ENCODE data around the gene ASB15. TPM values are rescaled to one million over a fixed set of nuclear protein-coding genes. Genes with fewer than 3 reads are reported as not detected.

Gene ASB15
- total RNA-seq, 1 donor from 2014 or later: not detected

DNA sequence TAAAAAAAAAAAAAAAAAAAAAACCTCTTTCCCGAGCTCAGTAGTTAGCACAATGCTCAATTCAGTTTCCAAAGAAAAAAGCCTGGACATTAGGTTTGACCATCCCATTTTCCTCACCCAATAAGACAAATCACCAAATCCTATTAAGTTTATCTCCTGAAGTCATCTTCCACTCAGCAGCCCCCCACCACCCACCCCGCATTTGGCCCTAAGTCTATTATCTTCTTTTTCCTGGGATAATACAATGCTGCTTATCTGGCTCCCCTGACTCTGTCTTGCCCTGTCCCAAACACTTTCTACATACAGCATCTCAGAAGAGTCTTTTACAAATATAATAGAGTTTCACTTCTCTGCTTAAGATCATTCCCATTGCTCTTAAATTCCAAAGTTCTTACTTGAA is 36.3 kb downstream of the ASB15 start:
- no peak for DNase-seq

DNA sequence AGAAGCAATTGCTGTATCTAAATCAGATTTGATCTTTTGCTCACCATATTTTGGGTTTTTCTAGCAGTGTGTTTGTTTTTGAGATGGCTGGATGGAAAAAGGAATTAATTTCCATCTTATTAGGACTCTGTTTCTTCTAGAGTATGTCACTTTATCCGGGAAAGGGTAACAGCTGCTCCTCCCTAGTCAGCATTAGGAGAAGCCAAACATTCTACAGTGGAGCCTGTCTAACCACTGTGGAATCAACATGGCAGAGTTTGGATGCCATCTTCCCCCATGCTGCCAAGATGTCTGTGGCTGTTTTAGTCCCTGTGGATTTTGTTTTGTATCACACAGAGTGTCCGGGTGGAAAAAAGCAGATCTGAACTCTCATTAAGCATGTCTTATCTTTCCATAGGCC is 38.0 kb downstream of the ASB15 start:
- no peak for DNase-seq

DNA sequence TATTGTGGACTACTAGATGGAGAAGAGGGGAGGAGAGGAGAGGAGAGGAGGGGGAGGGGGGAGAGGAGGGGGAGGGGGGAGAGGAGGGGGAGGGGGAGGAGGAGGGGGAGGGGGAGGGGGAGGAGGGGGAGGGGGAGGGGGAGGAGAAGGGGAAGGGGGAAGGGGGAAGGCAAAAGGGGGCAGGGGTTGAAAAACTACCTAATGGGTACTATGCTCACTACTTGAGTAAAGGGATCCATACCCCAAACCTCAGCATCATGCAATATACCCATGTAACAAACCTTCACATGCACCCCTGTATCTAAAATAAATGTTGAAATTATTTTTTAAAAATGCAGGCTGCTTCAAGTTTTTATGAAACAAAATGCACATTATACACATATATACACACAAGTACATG is 39.0 kb downstream of the ASB15 start:
- no peak for DNase-seq

- DNase-seq: no peak
Measured at GRCh38 chr7:123641901-123642300, 40.3 kb downstream of the ASB15 start.

DNA sequence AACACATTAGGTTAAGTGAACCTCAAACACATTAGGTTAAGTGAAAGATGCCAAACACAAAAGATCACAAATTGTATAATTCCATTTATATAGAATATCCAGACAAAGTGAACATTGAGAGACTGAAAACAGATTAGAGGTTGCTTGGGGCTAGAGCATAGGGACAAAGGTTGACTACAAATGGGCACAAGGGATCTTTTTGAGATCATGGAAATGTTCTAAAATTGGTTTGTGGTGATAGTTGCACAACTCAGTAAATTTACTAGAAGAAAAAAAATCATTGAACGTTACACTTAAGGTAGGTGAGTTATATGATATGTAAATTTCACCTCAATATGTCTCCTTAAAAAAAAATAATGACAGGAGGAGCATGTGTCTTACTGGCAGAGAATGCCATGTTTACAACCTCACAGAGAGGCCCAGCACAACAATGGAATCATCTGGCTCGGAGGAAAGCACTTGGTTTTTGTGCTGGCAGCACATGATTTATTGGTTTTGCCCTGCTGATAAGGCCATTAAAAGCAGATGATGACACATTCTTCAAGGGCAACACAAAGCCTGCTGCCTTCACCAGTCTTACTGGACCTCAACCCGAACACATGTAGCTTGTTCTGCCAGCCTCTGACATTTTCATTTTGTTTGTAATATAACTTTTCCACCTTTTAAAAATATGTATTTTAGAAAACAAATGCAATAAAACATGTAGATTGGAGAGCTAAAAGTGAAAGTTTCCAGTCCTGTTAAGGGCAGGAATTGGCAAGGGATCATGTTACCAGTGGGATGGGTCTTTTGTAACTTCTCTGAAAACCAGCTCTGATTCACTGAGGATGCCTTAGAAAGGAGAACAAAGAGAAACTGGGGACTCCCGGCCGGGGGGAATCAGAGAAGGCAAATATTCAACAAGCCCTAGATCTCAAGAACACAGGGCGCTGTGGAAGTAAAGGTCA is 42.1 kb downstream of the ASB15 start:
- peak; percentile 90 for DNase-seq

DNA sequence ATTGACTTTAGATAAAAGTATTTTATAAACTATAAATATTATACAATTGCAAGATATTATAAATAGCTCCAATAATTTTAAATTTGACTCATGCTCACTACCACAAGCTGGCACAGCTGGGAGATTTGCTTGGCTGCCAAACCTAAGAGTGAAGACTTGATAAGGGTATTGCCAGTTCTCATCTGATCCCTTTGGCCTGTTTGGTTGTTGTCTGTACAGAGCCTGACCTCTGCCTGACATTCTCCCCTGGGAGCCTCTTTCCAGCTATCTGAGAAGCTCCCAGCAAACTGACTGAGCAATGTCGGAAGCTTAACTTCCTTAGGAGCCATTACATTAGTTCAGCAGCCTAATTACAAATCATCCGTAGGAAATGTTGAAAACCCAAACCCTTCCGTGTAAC is 43.9 kb downstream of the ASB15 start:
- DNase-seq: peak; percentile 47

GRCh38 chr7:123647106-123647730 is 45.6 kb downstream of the ASB15 start:
- no peak for DNase-seq

DNA sequence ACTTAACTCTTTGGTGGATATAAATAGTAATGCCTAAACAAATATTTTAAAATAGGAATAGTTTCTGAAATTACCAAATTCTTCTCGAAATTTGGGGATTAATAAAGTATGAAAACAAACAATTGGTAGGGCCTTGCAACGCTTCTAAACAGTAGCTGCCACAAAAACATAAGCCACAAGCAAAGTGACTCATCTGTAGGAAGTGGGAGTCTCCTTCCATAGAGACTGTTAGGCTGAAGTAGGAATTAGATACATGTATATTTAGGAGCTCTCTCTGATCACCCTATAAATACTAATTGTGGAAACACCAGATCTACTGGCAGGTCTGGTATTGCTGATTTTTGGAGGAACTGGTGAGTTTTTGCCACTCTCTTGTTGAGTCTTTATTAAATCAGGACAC is 48.3 kb downstream of the ASB15 start:
- DNase-seq: peak; percentile 60

- no peak for DNase-seq
Measured at GRCh38 chr7:123650595-123650994, 49.0 kb downstream of the ASB15 start.

DNA sequence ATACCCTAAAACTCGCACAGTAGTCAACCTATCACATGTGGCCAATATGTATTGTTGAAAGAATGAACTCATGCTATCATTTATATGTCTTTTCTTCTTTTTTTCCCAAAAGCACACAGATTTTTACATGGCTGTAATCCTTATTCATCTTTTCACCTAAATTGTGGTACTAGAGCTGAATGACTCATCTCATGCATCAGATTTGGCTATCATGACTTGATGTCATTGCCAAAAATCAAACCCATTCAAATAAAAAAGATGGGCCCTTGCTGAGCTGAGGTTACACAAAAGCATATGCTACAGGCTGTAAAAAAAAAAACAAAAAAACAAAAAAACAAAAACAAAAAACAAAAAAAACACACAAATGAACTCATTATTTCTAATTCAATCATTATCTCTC is 50.8 kb downstream of the ASB15 start:
- DNase-seq: no peak

- no peak for DNase-seq
Measured at GRCh38 chr7:123653162-123653561, 51.5 kb downstream of the ASB15 start.

DNA sequence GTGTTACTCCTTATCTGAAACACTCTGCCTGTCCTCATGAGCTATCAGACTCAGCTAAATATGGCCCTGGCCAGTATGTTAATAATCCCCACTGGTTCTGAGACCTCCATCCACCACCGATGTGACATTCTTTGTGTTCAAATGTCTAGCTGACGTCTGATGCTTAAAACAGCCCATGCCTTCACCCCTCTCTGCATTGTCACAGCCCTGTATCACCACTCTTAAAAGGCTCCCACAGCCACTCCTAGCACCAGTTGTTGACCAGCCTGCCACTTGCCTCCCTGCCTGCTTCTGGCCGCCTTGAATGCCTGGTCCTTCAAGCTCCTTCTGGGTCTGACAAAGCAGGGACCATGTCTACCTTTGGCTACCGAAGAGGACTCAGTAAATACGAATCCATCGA is 54.0 kb downstream of the ASB15 start, which contains the start of gene LMOD2:
TSS of gene LMOD2 (plus strand) at position 253 of the 400 bp plus-strand sequence. CDS start at position 351, 98 bp downstream.
- no peak for DNase-seq

DNA sequence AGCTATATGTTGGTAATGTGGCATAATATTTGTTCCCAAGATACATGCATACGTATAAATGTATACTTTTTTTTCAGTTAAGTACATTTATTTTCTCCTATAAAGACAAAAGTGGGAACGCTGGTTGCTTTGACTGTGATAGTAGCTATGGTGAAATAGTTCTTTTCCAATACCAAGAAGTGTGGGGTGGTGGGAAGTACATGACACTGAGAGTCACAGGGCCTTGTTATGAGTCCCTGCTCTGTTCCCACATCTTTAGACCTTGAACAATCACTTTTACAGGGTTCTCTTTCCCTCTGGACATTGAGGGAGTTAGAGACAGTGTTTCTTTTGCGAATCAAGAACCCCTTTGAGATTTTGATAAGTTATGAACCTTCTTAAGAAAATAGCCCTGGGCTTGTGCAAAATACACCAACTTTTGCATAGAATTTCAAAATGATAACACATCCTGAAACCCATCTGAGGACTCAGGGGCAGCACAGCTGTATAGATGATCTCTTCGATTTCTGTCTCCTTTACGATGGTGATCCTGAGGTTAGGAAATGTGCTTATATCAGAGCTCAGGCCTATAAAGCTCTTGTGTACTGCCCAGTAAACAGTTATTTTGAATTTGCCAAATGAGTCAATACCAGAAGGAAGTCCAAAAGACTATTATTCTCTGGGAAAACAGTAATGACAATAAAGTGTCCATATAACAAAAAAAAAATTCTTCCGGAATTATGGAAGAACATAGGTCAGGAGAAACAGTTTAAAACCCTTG is 55.1 kb downstream of the ASB15 start:
- DNase-seq: no peak

- peak; percentile 27 for DNase-seq
Measured at GRCh38 chr7:123657304-123657685, 55.7 kb downstream of the ASB15 start.

DNA sequence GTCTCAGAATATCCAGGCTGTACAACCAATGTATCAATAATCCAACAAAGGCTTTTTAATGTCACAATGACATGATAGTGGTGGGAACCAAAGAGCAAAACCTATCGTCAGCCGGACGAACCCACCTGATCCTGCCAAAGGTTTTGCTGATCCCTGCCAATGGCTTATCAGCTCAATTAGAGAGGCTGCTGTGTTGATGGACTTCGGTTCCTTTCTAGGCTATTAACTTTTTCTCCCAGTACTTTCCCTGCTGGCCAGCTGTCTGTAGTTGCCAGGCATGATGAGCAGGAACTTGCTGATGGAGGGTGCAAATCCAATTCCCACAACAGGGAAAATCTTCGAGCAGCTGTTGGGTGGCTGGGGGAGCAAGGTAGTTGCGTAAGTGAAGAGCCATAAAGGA is 56.4 kb downstream of the ASB15 start:
- DNase-seq: no peak

DNA sequence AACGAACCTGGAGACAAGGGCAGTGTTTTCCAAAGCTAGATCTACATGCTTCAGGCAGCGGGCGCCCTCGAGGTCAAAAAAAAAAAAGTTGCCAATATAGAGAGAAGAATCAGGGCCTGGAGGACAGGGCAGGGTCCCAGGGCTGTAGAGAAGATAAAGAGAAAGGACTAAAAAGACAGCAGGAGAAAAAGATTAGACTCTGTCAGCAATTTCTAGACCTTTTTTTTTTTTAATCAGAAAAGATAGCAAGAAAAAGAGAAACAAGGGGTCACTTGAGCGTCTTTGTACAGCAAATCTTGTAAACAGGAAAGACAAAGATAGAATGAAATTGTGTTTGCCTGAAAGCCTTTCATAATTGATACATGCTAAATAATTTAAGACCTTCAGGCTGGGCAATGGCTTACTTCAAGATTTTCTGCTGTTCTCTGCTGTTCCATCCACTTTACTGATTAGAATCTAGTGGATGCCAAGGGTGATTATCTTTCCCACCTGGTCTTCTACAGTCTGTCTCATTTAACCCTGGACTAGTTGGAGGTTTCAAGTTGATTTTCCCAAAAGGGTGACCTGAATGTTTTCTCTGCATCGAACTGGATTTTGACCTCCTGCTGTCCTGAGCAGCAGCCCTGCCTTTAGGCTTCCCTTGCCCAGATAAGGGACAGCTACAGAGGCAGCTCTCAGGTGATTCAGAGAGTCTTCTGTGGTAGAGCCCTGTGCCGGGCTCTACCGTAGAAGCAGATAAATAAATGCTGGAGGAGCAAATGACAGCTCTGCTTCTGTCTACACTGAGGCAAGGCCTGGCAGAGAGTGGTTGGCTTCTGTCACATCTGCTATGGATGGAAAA is 59.1 kb downstream of the ASB15 start:
- no peak for DNase-seq

DNA sequence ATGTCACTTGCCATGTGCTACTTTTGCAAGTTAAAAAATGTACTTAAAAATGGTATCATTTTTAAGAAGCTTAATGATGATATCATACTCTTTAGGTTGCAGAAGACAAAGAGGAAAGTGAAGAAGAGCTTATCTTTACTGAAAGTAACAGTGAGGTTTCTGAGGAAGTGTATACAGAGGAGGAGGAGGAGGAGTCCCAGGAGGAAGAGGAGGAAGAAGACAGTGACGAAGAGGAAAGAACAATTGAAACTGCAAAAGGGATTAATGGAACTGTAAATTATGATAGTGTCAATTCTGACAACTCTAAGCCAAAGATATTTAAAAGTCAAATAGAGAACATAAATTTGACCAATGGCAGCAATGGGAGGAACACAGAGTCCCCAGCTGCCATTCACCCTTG is 60.1 kb downstream of the ASB15 start:
- DNase-seq: no peak

- no peak for DNase-seq
Measured at GRCh38 chr7:123662293-123662692, 60.7 kb downstream of the ASB15 start.

GRCh38 chr7:123662755-123663154 is 61.1 kb downstream of the ASB15 start:
- DNase-seq: no peak

DNA sequence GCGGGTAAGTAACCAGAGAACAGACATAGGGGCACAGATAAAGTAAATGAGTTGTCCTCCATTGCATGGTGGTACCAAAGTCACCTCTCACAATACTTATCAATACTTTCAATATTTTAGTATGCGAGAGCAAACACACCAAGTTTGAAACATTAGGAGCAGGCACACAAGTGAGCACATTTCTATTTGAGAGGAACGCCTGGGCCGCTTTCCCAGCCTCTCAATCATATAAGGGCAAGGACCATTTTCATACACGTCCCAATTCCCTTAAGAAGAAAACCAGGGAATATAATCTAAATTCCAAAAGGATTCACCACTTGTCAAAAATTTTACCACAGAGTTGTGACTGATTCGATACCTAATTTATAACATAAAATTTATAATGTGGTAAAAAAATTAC is 61.6 kb downstream of the ASB15 start:
- no peak for DNase-seq

- DNase-seq: no peak
Measured at GRCh38 chr7:123665157-123665556, 63.5 kb downstream of the ASB15 start.

DNA sequence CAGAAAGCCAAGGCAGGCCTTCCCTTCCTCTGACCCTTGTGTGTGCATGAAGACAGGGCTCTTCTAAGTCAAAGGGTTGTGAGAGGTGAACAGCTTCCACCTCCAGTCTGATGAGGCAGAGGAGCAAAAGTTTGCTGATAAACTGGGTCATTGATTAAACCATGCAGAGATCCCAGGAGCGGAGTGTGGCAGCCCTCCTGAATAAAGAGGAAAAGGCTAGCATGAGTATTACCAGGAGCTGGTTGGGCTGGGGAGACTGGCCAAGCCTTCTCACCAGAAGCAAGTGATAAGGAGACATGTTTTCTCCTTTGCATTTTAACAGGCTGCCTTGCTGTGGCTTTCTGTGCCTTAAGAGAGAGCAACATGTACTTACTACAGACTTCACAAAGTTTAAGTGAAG is 64.3 kb downstream of the ASB15 start:
- no peak for DNase-seq

Measured in dermis blood vessel endothelial cell (primary cell).